Right lung (tissue), 10 donors: Measurements from ENCODE around the gene NFAT5. TPM values are rescaled to one million over a fixed set of nuclear protein-coding genes. Genes with fewer than 3 reads are reported as not detected.
A peak's percentile ranks its signal among the peaks of the same experiment; 100 is the strongest.
"Not testable (repeated sequence)": the region's sequence is repeated elsewhere in the genome, so short reads cannot be mapped to it uniquely, and the experiment has no call there.

Source experiments
- DNase-seq, 2 donors: peaks; one replicate each; pipeline ENCODE4 v3.0.0-alpha.2; 2013
- long read RNA-seq, 8 donors: transcript quantifications; one replicate each; lab custom pipeline, GENCODE V29; 2026
- polyA plus RNA-seq, 5 donors: library from polyadenylated mRNA; unstranded; fragments of 120-200 nt; gene quantifications; one replicate each; pipeline versions ENCODE4 v1.2.1 to v1.2.3, GENCODE V29; 2013; ENCODE audit warnings: inconsistent platforms in 1 of 5, low replicate concordance in 1 of 5; ENCODE audit not compliant: insufficient read length in 5 of 5, insufficient read depth in 1 of 5

The NFAT5 gene, protein sequence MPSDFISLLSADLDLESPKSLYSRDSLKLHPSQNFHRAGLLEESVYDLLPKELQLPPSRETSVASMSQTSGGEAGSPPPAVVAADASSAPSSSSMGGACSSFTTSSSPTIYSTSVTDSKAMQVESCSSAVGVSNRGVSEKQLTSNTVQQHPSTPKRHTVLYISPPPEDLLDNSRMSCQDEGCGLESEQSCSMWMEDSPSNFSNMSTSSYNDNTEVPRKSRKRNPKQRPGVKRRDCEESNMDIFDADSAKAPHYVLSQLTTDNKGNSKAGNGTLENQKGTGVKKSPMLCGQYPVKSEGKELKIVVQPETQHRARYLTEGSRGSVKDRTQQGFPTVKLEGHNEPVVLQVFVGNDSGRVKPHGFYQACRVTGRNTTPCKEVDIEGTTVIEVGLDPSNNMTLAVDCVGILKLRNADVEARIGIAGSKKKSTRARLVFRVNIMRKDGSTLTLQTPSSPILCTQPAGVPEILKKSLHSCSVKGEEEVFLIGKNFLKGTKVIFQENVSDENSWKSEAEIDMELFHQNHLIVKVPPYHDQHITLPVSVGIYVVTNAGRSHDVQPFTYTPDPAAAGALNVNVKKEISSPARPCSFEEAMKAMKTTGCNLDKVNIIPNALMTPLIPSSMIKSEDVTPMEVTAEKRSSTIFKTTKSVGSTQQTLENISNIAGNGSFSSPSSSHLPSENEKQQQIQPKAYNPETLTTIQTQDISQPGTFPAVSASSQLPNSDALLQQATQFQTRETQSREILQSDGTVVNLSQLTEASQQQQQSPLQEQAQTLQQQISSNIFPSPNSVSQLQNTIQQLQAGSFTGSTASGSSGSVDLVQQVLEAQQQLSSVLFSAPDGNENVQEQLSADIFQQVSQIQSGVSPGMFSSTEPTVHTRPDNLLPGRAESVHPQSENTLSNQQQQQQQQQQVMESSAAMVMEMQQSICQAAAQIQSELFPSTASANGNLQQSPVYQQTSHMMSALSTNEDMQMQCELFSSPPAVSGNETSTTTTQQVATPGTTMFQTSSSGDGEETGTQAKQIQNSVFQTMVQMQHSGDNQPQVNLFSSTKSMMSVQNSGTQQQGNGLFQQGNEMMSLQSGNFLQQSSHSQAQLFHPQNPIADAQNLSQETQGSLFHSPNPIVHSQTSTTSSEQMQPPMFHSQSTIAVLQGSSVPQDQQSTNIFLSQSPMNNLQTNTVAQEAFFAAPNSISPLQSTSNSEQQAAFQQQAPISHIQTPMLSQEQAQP (N-terminal part only)
- 10 to 100 TPM; 31.4 to 64.5 (median 56.4) TPM for polyA plus RNA-seq
- long read RNA-seq, donor 1, partial matches to known transcripts, result 28 of 31 reads
- long read RNA-seq, donor 1, other reads (novel, unspliced or antisense), result 0 of 31 reads
- long read RNA-seq, donor 2, full-length matches to known transcripts, result 2 of 2 reads
- long read RNA-seq, donor 2, partial matches to known transcripts, result 0 of 2 reads
- long read RNA-seq, donor 2, other reads (novel, unspliced or antisense), result 0 of 2 reads
- long read RNA-seq, donor 3, partial matches to known transcripts, result 23 of 41 reads
- long read RNA-seq, donor 3, other reads (novel, unspliced or antisense), result 17 of 41 reads
- long read RNA-seq, donor 4, partial matches to known transcripts, result 32 of 32 reads
- long read RNA-seq, donor 4, other reads (novel, unspliced or antisense), result 0 of 32 reads
- long read RNA-seq, donor 5, partial matches to known transcripts, result 8 of 12 reads
- long read RNA-seq, donor 5, other reads (novel, unspliced or antisense), result 0 of 12 reads
- long read RNA-seq, donor 6, partial matches to known transcripts, result 8 of 10 reads
- long read RNA-seq, donor 6, other reads (novel, unspliced or antisense), result 0 of 10 reads
- long read RNA-seq, donor 7, partial matches to known transcripts, result 5 of 41 reads
- long read RNA-seq, donor 7, other reads (novel, unspliced or antisense), result 32 of 41 reads
- long read RNA-seq, donor 8, result 0 reads

DNA sequence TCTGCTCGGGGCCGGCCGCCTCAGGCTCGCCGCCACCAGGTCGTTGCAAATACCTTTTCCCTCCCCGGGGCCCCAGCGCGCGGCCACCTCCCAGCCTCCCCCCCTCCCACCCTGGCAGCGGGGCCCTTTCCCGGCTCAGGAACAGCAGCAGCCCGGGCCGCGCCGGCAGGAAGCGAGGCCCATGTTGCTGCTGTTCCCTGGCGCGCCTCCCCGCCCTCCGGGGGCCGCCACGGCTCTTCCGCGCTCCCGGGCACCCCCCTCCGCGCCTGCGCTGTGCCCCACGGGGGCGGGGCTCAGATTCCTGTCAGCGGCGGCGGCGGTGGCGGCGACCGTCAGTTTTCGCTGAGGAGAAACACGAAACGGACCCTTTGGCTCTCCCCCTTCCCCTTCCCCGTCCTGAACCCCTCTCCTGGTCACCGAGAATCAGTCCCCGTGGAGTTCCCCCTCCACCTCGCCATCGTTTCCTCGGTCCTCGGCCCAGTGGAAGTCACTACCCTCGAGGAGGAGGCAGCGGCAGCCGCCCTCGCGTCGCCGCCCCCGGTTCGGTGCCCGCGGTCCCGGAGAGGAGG is at the start of gene NFAT5:
Gene NFAT5, plus strand, starts transcription at position 296 of the 569 bp plus-strand sequence. CDS start 336 bp downstream, outside the sequence.
- peak; percentile 93 to 97 for DNase-seq

DNA sequence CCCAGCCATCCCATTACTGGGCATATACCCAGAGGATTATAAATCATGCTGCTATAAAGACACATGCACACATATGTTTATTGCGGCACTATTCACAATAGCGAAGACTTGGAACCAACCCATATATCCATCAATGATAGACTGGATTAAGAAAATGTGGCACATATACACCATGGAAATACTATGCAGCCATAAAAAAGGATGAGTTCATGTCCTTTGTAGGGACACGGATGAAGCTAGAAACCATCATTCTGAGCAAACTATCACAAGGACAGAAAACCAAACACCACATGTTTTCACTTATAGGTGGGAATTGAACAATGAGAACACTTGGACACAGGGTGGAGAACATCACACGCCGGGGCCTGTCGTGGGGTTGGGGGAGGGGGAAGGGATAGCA is 47.9 kb upstream of the NFAT5 start:
- DNase-seq, result not testable (repeated sequence)

DNA sequence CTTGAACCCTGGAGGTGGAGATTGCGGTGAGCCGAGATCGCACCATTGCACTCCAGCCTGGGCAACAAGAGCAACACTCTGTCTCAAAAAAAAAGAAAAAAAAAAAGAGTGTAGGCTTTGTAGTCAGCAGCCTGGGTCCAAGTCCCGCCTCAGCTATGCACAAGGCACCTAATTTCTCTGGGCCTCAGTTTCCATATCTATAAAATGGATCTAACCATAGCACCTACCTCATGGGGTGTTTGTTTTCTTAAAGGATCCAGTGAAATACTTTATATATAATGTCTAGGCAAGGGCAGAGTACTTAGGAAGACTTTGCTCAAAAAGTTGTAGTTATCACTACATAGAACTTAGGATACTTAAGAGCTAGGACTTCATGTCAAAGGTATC is 45.4 kb upstream of the NFAT5 start:
- DNase-seq, result no peak

DNA sequence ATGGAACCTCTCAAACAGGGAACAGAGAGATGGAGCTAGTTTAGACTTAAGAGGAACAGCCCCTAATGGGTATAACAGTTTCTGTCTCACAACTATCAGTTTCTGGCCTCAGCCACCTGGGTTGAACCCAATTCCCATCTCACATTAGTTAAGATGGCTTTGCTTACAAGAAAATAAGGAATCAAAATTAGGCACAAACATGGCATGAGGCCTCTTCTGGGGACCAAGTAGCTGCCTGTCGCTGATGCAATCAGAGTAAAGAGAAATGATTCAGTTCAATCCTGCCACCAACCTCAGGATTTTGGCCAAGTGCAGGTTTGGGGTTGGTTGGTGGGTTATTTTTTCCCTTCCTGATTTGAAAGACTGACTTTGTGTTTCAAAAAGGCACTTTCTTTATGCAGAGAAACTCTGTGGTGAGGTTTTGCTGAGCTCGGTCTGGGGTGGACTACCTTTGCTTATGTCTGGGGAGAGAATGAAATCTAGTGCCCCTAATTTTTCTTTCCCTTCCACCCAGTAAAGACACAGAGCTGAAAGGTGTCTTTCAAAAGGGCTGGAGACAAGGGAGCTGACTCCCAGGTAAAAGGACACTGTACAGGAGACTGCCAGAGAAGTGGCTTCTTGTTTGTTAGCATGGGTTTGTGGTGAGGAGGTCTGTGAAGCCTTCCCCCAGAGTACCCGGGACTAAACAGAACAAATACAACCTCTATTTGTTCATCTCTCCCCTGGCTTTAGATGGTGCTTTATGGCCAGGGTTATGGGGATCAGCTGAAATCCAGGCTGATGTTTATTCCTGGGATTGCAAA is 44.8 kb upstream of the NFAT5 start:
- DNase-seq, result no peak

DNA sequence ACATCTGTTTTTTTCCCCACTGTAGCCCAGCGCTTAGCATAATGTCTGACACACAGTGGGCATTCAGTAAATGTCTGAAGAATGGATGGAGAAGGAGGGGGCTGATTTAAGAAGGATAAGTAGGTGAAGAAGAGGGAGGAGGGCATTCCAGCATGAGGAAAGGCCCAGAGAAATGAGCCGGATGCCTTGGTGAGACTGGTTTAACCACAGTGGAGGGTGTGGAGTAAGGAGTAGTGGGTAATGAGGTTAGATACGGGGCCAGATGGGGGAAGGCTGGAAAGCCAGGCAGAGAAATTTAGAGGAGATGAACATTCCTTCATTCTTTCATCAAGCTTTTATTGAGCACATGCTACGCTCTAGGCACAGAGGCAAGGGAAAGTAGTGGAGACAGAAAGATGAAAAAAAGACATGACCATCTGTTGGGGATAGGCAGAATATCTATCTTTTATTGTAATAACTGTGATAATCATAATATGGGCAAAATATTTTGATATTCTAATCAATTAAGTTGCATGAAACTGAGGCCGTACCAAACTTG is 43.7 kb upstream of the NFAT5 start:
- no peak for DNase-seq

DNA sequence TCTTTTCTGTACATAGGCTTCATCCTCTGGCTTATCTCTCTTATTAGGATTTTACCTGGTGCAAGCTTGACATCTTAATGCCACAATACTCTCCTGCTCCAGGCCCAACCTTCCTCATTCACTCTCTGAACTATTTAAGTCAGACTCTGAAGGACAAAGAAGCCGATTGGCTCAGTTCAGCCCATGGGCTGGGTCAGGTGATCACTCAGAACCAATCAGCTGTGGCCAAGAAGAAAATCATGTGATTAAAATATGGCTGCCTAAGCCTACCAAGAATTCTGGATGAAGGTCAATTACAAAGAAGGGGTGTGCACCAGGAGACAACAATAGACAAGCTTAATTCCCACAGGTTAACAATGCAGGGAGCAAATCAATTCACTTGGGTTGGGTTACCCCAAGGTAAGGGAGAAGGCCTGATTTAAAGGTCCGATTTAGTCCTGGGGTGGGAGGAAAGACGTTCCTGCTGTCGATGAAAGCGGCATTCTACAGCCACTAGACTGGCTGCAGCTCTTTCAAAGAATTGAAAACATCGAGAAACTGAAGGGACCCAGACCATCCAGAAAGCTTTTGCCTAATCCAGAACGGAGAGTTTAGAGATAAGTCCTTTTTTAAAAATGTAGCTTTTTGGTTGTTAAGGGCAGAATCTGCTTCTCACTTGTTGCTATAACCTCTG is 42.9 kb upstream of the NFAT5 start:
- no peak for DNase-seq

DNA sequence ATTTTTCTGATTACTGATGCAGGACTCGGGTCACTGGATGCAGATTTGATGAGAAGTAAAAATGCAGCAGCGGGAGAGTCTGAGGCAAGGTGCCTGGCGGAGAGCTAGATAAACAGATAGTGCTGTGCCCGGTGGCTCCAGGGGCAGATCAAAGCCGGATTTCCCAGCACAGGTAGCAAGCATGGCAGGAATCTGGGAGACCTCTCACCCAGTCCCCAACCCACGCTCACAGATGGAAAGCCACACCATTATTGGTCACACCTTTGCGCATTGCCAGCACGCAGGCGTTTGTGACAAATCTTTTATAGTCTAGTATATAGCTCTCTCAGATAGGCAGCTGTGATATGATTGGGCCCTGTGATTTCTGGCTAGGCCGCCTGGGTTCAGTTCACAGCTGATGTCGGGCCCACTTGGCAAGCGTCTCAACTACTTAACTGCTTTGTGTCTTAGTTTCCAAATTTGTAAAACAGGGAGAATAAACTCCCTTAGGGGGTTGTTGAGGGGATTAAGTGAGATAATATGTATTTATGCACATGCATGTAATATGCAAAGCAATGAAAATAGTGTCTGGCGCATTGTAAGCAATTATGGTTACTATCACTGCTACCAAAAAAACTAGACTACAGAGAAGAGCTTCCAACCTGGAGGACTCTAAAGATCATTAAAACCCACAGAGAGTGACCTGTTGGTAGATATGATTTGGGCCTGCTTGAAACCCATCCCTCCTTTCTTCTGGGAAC is 42.0 kb upstream of the NFAT5 start:
- no peak for DNase-seq

DNA sequence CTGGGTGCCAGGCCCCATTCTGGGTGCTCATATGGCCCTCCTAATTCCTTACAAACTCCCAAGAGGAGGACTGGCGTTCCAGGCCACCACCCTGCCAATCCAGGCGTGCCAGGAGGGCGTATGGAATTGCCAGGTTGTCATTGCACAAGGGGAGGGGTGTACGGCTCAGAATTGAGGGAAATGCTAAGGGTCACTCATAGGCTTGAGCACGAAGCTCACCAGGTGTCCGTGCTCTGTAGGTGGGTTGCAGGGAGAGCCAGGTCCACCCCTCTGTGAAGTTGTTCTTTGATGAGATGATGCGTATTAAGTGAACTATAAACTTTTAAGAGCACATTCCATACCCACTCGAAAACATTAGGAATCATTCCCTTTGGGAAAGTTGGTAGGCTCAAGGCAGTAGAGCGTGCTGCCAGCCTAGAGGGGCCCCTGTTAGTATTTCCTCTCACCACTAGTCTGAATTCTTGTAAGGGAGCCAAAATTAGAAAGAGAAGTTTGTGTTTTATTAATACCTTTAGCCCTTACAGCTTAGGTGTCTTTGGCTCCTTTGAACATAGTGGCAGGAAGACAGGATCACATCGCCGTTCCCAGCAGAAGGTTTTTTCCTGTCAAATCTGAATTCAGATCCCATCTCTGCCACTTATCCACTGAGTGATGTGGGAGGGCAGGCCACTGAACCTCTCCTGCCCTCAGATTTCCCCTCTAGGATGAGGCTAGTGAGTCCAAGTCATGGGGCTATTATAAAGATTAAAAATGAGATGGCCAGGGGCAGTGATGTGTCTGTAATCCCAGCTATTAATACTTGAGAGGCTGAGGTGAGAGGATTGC is 38.7 kb upstream of the NFAT5 start:
- DNase-seq, result no peak

DNA sequence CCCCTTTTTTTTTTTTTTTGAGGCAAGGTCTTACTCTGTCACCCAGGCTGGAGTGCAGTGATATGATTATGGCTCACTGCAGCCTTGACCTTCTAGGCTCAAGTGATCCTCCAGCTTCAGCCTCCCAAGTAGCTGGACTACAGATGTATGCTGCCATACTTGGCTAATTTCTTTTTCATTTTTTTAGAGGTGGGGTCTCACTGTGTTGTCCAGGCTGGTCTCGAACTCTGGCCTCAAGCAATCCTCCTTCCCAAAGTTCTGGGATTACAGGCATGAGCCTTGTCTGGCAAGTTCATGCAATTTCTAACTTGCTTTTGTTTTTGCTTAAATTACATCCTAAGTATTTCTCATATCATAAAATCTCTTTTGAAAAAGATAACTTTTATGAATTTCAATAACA is 33.8 kb upstream of the NFAT5 start:
- DNase-seq, result no peak

DNA sequence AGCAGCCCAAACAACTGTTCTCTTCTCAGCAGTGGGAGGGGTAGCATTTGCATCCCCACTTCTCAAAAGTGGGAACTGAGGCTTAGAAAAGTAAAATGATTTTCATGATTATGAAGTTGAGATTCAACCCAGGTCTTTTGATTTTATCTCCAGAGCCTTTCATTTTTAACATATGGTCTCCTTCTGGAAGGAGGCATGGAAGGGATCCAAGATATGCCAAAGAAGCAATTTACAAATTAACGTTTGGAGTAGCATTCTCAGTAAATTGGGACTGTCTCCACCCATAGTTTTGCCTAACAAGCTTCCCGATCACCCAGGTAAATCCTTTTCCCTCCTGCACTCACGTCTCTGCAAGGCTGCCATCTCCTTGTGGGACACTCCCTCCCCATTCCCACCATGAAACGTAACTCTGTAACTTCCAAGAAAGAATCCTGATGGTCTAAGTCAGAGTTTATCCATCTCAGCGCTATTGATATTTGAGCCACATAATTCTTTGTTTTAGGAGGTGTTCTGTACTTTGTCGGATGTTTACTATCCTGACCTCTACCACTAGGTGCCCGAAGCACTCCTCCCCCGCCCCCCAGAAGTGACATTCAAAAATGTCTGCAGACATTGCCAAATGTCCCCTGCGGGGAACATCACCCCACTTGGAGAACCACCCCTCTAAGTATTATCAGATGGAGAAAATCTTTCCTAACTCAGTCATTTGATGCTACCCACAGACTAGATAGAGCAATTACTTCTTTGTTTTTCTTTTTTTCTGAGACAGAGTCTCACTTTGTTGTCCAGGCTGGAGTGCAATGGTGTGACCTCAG is 32.9 kb upstream of the NFAT5 start:
- DNase-seq, result no peak

DNA sequence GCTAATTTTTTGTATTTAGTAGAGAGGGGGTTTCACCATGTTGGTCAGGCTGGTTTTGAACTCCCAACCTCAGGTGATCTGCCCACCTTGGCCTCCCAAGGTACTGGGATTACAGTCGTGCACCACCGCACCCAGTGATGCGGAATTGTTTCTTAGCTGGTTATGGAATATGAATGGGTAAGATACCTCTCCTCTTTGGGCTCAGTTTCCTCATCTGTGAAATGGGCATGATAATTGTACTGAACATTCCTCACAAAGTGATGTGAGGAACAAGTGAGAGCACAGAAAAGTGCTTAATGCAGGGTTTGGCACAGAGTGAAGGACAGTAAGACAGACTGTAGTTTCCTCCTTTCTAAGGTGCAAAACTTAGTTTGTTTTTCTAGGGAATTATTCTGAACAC is 31.0 kb upstream of the NFAT5 start:
- DNase-seq, result no peak

DNA sequence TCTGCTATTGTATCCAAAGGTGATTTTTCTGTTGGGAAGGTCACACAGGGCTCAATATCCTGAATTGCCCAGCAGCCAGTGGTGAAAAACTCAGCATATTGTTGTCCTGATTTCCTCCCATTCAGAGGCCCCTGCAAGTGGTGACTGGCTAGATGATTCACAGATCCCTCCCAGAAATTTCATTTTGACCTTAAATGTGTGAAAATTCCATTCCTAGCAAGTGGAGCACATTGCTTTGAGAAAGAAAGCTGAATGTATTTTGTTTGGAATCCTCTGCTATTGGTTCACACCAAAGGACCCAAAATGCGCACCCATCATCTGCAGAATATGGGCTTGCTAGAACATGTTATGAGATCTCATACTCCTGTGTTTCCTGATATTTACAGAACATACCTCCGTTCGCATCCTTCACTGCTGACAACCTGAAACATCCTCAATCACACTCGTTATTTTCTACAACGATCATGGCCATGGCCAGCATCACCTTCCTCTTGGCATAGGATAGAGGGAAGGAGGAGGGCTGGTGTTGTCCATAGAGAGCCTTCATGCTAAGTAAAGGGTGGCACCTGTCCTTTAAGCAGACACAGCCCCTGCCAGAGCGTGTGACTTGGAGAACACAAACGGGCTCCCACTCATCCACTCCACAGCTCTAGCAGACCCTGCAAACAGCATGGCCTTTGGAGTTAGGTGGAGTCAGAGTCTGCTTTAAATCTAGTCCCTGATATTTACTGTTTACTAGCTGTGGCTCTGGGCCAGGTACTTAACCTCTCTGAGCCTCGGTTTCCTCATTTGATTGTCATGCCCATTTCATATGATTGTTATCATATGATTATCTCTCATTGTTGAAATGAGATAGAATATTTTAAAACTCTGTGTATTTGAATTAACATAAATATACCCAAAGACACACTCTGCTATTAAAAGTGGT is 30.4 kb upstream of the NFAT5 start:
- no peak for DNase-seq

DNA sequence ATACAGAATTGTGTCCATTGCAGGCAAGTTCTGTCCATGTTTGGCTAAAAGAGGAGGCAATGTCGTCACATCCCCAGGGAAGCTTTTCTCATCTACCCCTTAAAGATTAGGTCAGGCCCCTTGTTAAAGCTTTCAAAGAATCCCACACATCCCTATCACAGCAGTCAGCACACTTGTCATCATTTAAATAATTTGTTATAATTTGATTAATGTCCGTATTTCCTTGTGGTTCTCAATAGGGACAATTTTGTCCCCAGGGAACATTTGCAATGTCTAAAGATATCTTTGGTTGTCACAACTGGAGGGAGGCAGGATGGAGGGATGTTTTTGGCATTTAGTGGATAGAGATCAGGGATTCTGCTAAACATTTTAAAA is 28.1 kb upstream of the NFAT5 start:
- DNase-seq, result no peak

DNA sequence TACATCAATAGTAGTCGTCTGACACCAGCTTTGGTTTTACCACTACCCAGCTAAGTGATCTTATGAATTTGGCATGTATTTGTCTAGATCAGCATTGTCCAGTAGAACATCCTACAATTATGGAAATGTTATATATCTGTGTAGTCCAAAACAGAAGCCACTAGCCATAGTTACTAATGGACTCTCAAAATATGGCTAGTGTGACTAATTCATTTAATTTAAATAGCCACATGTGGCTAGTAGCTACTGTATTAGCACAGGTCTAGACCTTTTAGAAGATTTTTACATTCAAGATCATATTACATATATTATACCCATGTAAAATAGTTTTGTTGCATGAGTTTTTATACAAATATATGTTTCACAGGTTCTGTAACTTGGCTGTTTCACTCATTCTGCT is 27.0 kb upstream of the NFAT5 start:
- DNase-seq, result no peak

DNA sequence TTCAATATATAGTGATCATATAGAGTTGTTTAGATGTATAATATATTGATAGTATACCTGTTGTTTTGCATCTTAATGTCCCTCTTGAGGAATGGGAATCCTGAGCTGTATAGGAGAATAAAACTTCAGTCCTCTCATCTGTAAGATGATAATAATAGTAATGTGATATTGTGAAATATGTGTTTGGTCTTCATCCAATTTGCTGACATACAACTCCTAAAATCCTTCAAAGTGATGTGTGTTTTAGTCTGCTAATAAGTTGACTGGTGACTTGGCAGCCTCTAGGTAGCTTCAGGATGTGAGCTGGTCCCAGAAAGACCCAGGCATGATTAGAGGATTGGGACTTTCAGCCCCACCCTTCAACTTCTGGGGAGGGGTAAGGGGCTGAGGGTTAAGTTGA is 22.8 kb upstream of the NFAT5 start:
- DNase-seq, result no peak
